GM12878 (cell line): ENCODE results near the gene TGFB1. TPM values are rescaled to one million over a fixed set of nuclear protein-coding genes. Genes with fewer than 3 reads are reported as not detected.

Experiments used
- BHLHE40 ChIP-seq, 2 experiments: fragments of 450-650 bp in 1 of 2; IDR thresholded peaks; 2 replicates each; pipeline ENCODE4 v1.6.1; 2011 to 2017; ENCODE audit warnings: low read depth in 2 of 2, borderline replicate concordance in 1 of 2, improper control_type of control experiment in 1 of 2, low read length in 1 of 2, mild to moderate bottlenecking in 1 of 2
- EGR1 ChIP-seq, 2 experiments: IDR thresholded peaks; 1 replicate in 1 of 2; 2 replicates in 1 of 2; pipeline ENCODE4 v1.6.1; 2011 to 2012; ENCODE audit warnings: low read depth in 2 of 2, low read length in 2 of 2, borderline replicate concordance in 1 of 2, mild to moderate bottlenecking in 1 of 2, moderate library complexity in 1 of 2
- HSF1 ChIP-seq: fragments of 150-350 bp; IDR thresholded peaks from 2 replicates; pipeline ENCODE4 v1.6.1; 2014; ENCODE audit warnings: mild to moderate bottlenecking, low read depth, low read length
- POLR2A ChIP-seq: IDR thresholded peaks from 2 replicates; pipeline ENCODE4 v1.6.1; 2011; ENCODE audit warnings: low read depth, mild to moderate bottlenecking, low read length
- POLR2AphosphoS2 ChIP-seq: IDR thresholded peaks from 2 replicates; pipeline ENCODE4 v1.6.1; 2011; ENCODE audit warnings: low read depth, mild to moderate bottlenecking, low read length, improper control_type of control experiment, moderate library complexity
- SUZ12 ChIP-seq: fragments of 200-600 bp; sonication (generic); IDR thresholded peaks from one replicate; pipeline ENCODE4 v1.6.1; 2018; ENCODE audit warnings: antibody characterized with exemption, mild to moderate bottlenecking; ENCODE audit not compliant: unreplicated experiment
- ZNF384 ChIP-seq: IDR thresholded peaks from 2 replicates; pipeline ENCODE4 v1.6.1; 2012; ENCODE audit warnings: low read depth, mild to moderate bottlenecking, low read length, improper control_type of control experiment, borderline replicate concordance
- polyA plus RNA-seq, 11 experiments: library from polyadenylated mRNA; depleted of rRNA in 4 of 11; unstranded in 6 of 11; stranded (reverse) in 5 of 11; fragments of >200 nt; fragmentation: Nextera tagmentation in 4 of 11; fragmentation: Illumina TruSeq in 1 of 11; extraction: Ambion mirVana in 4 of 11; extraction: Trizol in 1 of 11; gene quantifications; 1 replicate in 1 of 11; 2 replicates in 10 of 11; pipeline versions ENCODE4 v1.2.1 to v1.2.3, GENCODE V29; 2011 to 2016; ENCODE audit warnings: inconsistent platforms in 2 of 11, missing spikeins in 2 of 11, low read depth in 1 of 11
- total RNA-seq, 4 experiments: library from RNA; depleted of rRNA in 3 of 4; stranded (reverse); fragments of >200 nt in 3 of 4; fragmentation: Illumina TruSeq in 1 of 4; extraction: Trizol in 1 of 4; gene quantifications; 2 replicates each; pipeline versions ENCODE4 v1.2.1 to v1.2.3, GENCODE V29; 2013 to 2021
- TF ChIP-seq, protein P1 (sequence below): IDR thresholded peaks from 2 replicates; pipeline ENCODE4 v1.6.1; 2011; ENCODE audit warnings: mild to moderate bottlenecking, low read depth, low read length, moderate library complexity; ENCODE audit not compliant: insufficient replicate concordance

The TGFB1 gene
- total and polyA plus RNA-seq, 10 of the 15 experiments (the other 5 are each of a cell fraction or from before 2014, with no cell fraction given) = 0.23 to 120 (median 10.9) TPM

DNA sequence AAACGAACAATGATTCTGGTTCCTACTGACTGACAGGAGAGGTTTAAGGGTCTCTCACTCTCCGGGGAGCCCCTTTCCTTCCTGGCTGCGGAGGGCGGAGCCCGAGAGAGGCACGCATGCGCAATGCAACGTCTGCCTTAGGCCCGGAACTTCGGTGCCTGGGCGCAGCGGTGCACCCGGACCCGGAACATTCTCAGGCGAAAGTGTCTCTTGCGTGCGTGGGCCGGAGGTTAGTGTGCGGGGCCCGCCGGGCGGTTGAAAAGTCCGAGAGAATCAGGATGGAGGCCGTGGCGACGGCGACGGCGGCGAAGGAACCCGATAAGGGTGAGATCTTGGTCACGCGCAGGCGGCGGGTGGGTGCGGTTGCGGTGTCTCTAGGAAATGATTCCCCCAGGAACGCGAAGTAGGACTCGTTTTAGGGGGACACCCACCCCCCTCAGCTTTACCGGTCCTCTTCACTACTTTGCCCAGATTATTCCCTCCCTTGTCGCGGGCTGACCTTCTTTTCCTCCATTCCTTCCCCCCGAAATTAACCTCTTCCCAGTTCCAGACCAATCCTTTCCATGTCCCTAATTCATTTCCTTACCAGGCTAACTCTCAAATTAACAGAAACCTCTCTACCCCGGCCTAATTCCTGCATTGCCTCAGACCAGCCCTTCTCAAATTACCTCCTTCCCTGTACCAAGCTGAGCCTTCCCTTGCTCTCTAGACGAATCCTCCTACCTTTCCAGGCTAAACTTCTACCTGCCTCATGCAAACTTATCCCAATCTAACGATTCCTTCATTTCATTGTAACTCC, 43.5 kb downstream of the TGFB1 start, which contains the start of gene CCDC97 (continued):
- no peak for TF ChIP-seq ZNF384
- peak; percentile 93 for TF ChIP-seq POLR2A
- peak; percentile 94 for TF ChIP-seq POLR2AphosphoS2
- peak; percentile 81 to 95 for TF ChIP-seq BHLHE40 (IDR thresholded peaks at IDR 0.05; ENCODE audit: borderline replicate concordance in 1 of 2, low read depth in 2 of 2, low read length in 1 of 2)
- TF ChIP-seq EGR1 (IDR thresholded peaks at IDR 0.05; ENCODE audit: borderline replicate concordance in 1 of 2, low read depth in 2 of 2, low read length in 2 of 2) = peak in 1 of 2 experiments; percentile 73; a peak in 2 of 3 replicates
- no peak for TF ChIP-seq SUZ12
- peak; percentile 16; the same call in 1 of the 2 replicates for TF ChIP-seq HSF1
- TF ChIP-seq, protein P1, sequence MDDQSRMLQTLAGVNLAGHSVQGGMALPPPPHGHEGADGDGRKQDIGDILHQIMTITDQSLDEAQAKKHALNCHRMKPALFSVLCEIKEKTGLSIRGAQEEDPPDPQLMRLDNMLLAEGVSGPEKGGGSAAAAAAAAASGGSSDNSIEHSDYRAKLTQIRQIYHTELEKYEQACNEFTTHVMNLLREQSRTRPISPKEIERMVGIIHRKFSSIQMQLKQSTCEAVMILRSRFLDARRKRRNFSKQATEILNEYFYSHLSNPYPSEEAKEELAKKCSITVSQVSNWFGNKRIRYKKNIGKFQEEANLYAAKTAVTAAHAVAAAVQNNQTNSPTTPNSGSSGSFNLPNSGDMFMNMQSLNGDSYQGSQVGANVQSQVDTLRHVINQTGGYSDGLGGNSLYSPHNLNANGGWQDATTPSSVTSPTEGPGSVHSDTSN = no peak
